Dedifferentiated amniotic fluid mesenchymal stem cell (primary cell): ENCODE measurements around the gene MXRA7.

Experiments used
- DNase-seq: peaks from one replicate; pipeline ENCODE4 v3.0.0-alpha.2; 2016; ENCODE audit errors: extremely low spot score

Gene MXRA7

GRCh38 chr17:76677406-76677805, 33.4 kb downstream of the MXRA7 start:
- no peak for DNase-seq

GRCh38 chr17:76676629-76677028, 34.1 kb downstream of the MXRA7 start:
- DNase-seq: no peak

GRCh38 chr17:76675648-76676047, 35.1 kb downstream of the MXRA7 start:
- no peak for DNase-seq

GRCh38 chr17:76674600-76674999, 36.2 kb downstream of the MXRA7 start:
- DNase-seq: no peak

GRCh38 chr17:76673729-76674128, 37.0 kb downstream of the MXRA7 start:
- peak; percentile 30 for DNase-seq

GRCh38 chr17:76672892-76673291, 37.9 kb downstream of the MXRA7 start:
- DNase-seq: no peak

GRCh38 chr17:76672270-76672851, 38.4 kb downstream of the MXRA7 start:
- DNase-seq: no peak

GRCh38 chr17:76671912-76672262, 38.9 kb downstream of the MXRA7 start:
- no peak for DNase-seq

GRCh38 chr17:76671123-76671911, 39.4 kb downstream of the MXRA7 start:
- peak; percentile 100 for DNase-seq

- no peak for DNase-seq
Measured at GRCh38 chr17:76670718-76671122, 40.0 kb downstream of the MXRA7 start.

GRCh38 chr17:76670020-76670717, 40.6 kb downstream of the MXRA7 start:
- DNase-seq: no peak

GRCh38 chr17:76667786-76668453, 42.8 kb downstream of the MXRA7 start:
- no peak for DNase-seq

- no peak for DNase-seq
Measured at GRCh38 chr17:76667491-76667755, 43.3 kb downstream of the MXRA7 start.

- no peak for DNase-seq
Measured at GRCh38 chr17:76660656-76661042, 50.1 kb downstream of the MXRA7 start.

- no peak for DNase-seq
Measured at GRCh38 chr17:76659928-76660655, 50.7 kb downstream of the MXRA7 start.

- DNase-seq: no peak
Measured at GRCh38 chr17:76658242-76658662, 52.5 kb downstream of the MXRA7 start.

GRCh38 chr17:76657505-76658241, 53.1 kb downstream of the MXRA7 start:
- no peak for DNase-seq

GRCh38 chr17:76654408-76654807, 56.4 kb downstream of the MXRA7 start:
- DNase-seq: no peak

- DNase-seq: no peak
Measured at GRCh38 chr17:76650504-76650903, 60.3 kb downstream of the MXRA7 start.

- DNase-seq: no peak
Measured at GRCh38 chr17:76646712-76647111, 64.1 kb downstream of the MXRA7 start.

- DNase-seq: no peak
Measured at GRCh38 chr17:76645481-76645880, 65.3 kb downstream of the MXRA7 start.
